GM12875 (cell line): ENCODE results near the gene EP400.

Experiments
- H3K4me3 ChIP-seq: one replicate; pipeline ENCODE4 v1.5.1; 2011; ENCODE audit warnings: low read depth, low read length, control low read depth
- TF ChIP-seq, protein P1 (sequence below): IDR thresholded peaks from 2 replicates; pipeline ENCODE4 v1.5.1; 2011; ENCODE audit warnings: low read depth, mild to moderate bottlenecking, control low read depth, inconsistent platforms, low read length, moderate library complexity, borderline replicate concordance; ENCODE audit not compliant: insufficient read depth

Gene EP400

GRCh38 chr12:132033627-132034026, 83.9 kb downstream of the EP400 start:
- no peak overlapping the region for H3K4me3 ChIP-seq
- TF ChIP-seq, protein P1, sequence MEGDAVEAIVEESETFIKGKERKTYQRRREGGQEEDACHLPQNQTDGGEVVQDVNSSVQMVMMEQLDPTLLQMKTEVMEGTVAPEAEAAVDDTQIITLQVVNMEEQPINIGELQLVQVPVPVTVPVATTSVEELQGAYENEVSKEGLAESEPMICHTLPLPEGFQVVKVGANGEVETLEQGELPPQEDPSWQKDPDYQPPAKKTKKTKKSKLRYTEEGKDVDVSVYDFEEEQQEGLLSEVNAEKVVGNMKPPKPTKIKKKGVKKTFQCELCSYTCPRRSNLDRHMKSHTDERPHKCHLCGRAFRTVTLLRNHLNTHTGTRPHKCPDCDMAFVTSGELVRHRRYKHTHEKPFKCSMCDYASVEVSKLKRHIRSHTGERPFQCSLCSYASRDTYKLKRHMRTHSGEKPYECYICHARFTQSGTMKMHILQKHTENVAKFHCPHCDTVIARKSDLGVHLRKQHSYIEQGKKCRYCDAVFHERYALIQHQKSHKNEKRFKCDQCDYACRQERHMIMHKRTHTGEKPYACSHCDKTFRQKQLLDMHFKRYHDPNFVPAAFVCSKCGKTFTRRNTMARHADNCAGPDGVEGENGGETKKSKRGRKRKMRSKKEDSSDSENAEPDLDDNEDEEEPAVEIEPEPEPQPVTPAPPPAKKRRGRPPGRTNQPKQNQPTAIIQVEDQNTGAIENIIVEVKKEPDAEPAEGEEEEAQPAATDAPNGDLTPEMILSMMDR, result no peak

- H3K4me3 ChIP-seq, result no peak overlapping the region
- TF ChIP-seq, protein P1, result no peak
Observed at GRCh38 chr12:132036063-132036683, 86.4 kb downstream of the EP400 start.

DNA sequence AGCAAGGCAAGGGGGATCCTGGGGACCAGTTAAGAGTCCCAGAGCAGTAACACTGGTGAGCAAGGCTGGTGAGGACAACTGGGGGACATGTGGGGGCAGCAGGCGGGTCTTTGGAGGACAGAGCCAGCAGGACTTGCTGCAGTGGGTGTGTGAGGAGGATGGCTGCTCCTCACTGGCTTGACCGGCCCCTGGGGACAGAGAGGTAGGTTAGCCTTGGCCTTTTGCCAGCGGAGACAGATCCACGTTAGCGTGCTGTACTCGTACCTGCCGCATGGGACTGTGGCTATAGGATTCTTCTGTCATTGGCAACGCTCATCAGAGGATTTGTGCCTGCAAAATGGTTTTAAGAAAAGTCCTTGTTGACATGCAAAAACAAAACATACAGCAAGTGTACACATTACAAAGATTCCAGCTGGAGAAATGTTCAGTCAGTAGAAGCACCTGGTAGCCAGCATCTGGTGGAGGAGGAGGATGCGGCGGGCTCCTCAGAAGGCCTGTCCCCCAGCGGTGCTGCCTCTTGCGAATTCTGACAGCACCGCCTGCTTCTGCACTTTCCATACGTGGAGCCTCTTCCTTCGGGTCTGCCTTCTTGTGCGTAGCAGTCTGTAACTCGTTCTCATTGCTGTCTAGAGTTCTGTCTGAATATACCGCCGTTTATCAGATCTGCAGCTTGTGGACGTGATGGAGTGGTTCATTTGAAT, 91.3 kb downstream of the EP400 start:
- TF ChIP-seq, protein P1, result no peak
- no peak overlapping the region for H3K4me3 ChIP-seq

GRCh38 chr12:132043216-132043615, 93.5 kb downstream of the EP400 start:
- TF ChIP-seq, protein P1, result no peak
- H3K4me3 ChIP-seq, result no peak overlapping the region

- TF ChIP-seq, protein P1, result no peak
- H3K4me3 ChIP-seq, result no peak overlapping the region
Observed at GRCh38 chr12:132043770-132044467, 94.2 kb downstream of the EP400 start.

DNA sequence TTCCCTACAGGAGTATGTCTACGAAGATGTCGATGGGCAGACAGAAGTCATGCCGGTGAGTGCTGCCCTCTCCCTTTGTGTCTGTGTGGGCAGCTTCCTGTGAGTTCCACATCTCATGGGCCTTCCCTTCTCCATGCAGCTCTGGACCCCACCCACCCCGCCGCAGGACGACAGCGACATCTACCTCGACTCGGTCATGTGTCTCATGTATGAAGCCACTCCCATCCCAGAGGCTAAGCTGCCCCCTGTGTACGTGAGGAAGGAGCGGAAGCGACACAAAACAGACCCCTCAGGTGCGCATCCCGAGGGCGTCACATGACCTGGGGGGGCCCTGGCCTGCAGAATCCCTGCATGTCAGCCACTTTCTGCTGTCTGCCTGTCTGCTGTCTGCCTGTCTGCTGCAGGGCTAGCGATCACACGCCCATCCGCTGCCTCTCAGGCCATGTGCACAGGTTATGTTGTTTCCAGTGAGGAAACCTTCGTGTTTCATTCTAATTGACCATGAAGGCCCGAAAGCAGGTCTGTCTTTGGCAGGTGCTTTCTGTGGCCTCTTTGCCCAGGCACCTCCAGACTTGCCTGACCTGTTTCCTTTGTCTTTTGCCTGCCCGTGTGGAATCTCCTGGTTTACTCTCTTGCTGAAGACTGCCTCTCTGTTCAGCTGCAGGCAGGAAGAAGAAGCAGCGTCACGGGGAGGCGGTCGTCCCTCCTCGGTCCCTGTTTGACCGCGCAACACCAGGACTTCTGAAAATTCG, 95.1 kb downstream of the EP400 start:
- TF ChIP-seq, protein P1, result no peak
- no peak overlapping the region for H3K4me3 ChIP-seq
